ENCODE data around the gene PLBD2.

Gene PLBD2

GRCh38 chr12:113359133-113359938 is 949 bp downstream of the PLBD2 start:
- Histone ChIP-seq H3K9me3 (ENCODE audit: control insufficient read depth in 2 of 2, low read length in 2 of 2) (no peaks in the 10 kb centered on the region), H3K9ac (ENCODE audit: low read length in 2 of 2) (peak overlapping the region; percentile 70 to 85)

DNA sequence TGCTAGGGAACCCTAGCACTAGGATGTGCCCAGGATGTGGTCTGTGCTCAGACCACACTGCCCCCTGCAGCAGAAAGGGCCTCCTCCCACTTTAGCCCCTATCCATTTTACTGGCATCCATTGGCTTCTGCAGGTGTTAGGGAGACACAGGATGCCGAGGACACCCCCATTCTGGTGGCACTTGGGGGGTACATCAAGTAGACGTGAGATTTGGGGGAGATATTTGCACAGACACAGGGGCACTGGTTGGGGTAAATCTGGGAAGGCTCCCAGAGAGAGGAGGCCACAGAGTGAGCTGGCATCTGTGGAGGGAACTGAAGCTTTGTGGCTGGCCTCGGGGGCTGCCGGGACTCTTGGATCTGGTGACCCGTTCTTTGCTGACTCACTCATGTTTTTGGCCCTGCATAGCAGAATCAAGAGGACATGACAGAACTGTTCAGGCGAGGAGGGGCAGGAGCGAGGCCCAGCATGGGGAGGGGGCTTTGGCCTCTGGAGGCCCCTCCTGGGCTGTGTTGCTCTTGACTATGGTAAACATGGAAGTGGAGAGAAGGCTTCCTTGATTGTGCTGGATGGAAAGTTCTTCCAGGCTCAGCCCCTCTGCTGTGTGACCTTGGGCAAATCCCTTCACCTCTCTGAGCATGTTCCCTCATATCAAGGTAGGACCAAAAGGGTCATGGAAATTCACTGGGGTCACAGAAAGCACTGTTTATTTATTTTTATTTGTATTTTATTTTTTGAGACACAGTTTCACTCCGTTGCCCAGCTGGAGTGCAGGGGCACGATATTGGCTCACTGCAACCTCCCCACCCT is 1.8 kb downstream of the PLBD2 start:
- Histone ChIP-seq H3K27me3 (ENCODE audit: control insufficient read depth in 1 of 2, insufficient read depth in 2 of 2, low read length in 2 of 2) (no peaks in the 10 kb centered on the region), H3K9ac (ENCODE audit: low read length in 2 of 2) (no peak overlapping the region), H3K36me3 (ENCODE audit: control insufficient read depth in 2 of 2, insufficient read depth in 2 of 2, low read length in 2 of 2) (no peaks in the 10 kb centered on the region), H3K4me1 (ENCODE audit: control insufficient read depth, insufficient read depth, low read length) (peaks cover 21% of the 10 kb centered on the region), H3K9me3 (ENCODE audit: control insufficient read depth in 2 of 2, low read length in 2 of 2) (no peaks in the 10 kb centered on the region), H3K4me3 (ENCODE audit: low read length in 2 of 2) (peak overlapping the region in 1 of 2 donors; percentile 88), H3K27ac (ENCODE audit: low read length) (no peak overlapping the region)

More at GRCh38 chr12:113359133-113359938, 949 bp downstream of the PLBD2 start:
- peaks cover 21% of the 10 kb centered on the region for H3K4me1 ChIP-seq (ENCODE audit: control insufficient read depth, insufficient read depth, low read length)
- no peaks in the 10 kb centered on the region for H3K36me3 ChIP-seq (ENCODE audit: control insufficient read depth in 2 of 2, insufficient read depth in 2 of 2, low read length in 2 of 2)
- H3K4me3 ChIP-seq (ENCODE audit: low read length in 2 of 2) = peak overlapping the region; percentile 88 to 90
- no peaks in the 10 kb centered on the region for H3K27me3 ChIP-seq (ENCODE audit: control insufficient read depth in 1 of 2, insufficient read depth in 2 of 2, low read length in 2 of 2)
- H3K27ac ChIP-seq (ENCODE audit: low read length) = peak overlapping the region; percentile 71

- Histone ChIP-seq H3K9me3 (ENCODE audit: control insufficient read depth in 2 of 2, low read length in 2 of 2) (no peaks in the 10 kb centered on the region), H3K9ac (ENCODE audit: low read length in 2 of 2) (no peak overlapping the region), H3K27ac (ENCODE audit: low read length) (no peak overlapping the region), H3K27me3 (ENCODE audit: control insufficient read depth in 1 of 2, insufficient read depth in 2 of 2, low read length in 2 of 2) (no peaks in the 10 kb centered on the region), H3K4me1 (ENCODE audit: control insufficient read depth, insufficient read depth, low read length) (peaks cover 21% of the 10 kb centered on the region), H3K4me3 (ENCODE audit: low read length in 2 of 2) (no peak overlapping the region), H3K36me3 (ENCODE audit: control insufficient read depth in 2 of 2, insufficient read depth in 2 of 2, low read length in 2 of 2) (no peaks in the 10 kb centered on the region)
Measured at GRCh38 chr12:113361574-113362370, 3.4 kb downstream of the PLBD2 start.

DNA sequence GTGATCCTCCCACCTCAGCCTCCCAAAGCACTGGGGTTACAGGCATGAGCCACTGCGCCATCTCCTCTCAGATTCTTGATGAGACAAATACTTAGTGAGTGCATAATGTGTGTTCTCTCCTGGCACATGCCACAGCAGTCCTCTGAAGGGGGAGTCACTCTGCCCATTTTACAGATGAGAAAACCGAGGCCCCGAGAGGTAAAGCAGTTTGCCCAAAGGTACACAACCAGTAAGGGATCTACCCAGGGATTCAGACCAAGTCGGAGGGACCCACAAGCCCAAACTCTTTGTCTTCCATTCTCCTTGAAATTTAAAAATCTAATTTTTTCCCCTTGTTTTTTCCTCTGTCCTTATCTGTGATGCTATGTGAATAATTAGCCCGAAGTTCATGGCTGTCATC is 6.3 kb downstream of the PLBD2 start:
- Histone ChIP-seq H3K4me3 (ENCODE audit: low read length in 2 of 2) (no peak overlapping the region), H3K27me3 (ENCODE audit: control insufficient read depth in 1 of 2, insufficient read depth in 2 of 2, low read length in 2 of 2) (no peaks in the 10 kb centered on the region), H3K27ac (ENCODE audit: low read length) (no peak overlapping the region), H3K36me3 (ENCODE audit: control insufficient read depth in 2 of 2, insufficient read depth in 2 of 2, low read length in 2 of 2) (peaks cover 4 to 7% of the 10 kb centered on the region in 2 donors), H3K4me1 (ENCODE audit: control insufficient read depth, insufficient read depth, low read length) (peaks cover 7% of the 10 kb centered on the region), H3K9ac (ENCODE audit: low read length in 2 of 2) (no peak overlapping the region), H3K9me3 (ENCODE audit: control insufficient read depth in 2 of 2, low read length in 2 of 2) (no peaks in the 10 kb centered on the region)

- no peaks in the 10 kb centered on the region for H3K9me3 ChIP-seq (ENCODE audit: control insufficient read depth in 2 of 2, low read length in 2 of 2)
- H3K36me3 ChIP-seq (ENCODE audit: control insufficient read depth in 2 of 2, insufficient read depth in 2 of 2, low read length in 2 of 2) = peaks cover 7 to 10% of the 10 kb centered on the region in 2 donors
- H3K4me3 ChIP-seq (ENCODE audit: low read length in 2 of 2) = no peak overlapping the region
- no peaks in the 10 kb centered on the region for H3K27me3 ChIP-seq (ENCODE audit: control insufficient read depth in 1 of 2, insufficient read depth in 2 of 2, low read length in 2 of 2)
- H3K27ac ChIP-seq (ENCODE audit: low read length) = no peak overlapping the region
- H3K9ac ChIP-seq (ENCODE audit: low read length in 2 of 2) = no peak overlapping the region
- H3K4me1 ChIP-seq (ENCODE audit: control insufficient read depth, insufficient read depth, low read length) = no peaks in the 10 kb centered on the region
Measured at GRCh38 chr12:113365639-113366395, 7.4 kb downstream of the PLBD2 start.

DNA sequence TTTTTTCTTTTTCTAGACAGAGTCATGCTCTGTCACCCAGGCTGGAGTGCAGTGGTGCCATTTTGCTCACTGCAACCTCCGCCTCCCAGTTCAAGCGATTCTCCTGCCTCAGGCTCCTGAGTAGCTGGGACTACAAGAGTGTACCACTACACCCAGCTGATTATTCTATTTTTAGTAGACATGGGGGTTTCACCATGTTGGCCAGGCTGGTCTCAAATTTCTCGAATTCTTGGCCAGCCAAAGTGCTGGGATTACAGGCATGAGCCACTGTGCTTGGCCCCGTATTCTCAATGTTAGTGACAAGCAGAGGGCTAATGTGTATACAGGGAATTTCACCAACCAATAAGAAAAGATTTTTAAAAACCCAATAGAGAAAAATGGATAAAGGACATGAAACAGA is 8.4 kb downstream of the PLBD2 start:
- Histone ChIP-seq H3K27me3 (ENCODE audit: control insufficient read depth in 1 of 2, insufficient read depth in 2 of 2, low read length in 2 of 2) (no peaks in the 10 kb centered on the region), H3K27ac (ENCODE audit: low read length) (no peak overlapping the region), H3K9ac (ENCODE audit: low read length in 2 of 2) (no peak overlapping the region), H3K36me3 (ENCODE audit: control insufficient read depth in 2 of 2, insufficient read depth in 2 of 2, low read length in 2 of 2) (peaks cover 10 to 11% of the 10 kb centered on the region in 2 donors), H3K4me3 (ENCODE audit: low read length in 2 of 2) (no peak overlapping the region), H3K9me3 (ENCODE audit: control insufficient read depth in 2 of 2, low read length in 2 of 2) (no peaks in the 10 kb centered on the region), H3K4me1 (ENCODE audit: control insufficient read depth, insufficient read depth, low read length) (no peaks in the 10 kb centered on the region)

DNA sequence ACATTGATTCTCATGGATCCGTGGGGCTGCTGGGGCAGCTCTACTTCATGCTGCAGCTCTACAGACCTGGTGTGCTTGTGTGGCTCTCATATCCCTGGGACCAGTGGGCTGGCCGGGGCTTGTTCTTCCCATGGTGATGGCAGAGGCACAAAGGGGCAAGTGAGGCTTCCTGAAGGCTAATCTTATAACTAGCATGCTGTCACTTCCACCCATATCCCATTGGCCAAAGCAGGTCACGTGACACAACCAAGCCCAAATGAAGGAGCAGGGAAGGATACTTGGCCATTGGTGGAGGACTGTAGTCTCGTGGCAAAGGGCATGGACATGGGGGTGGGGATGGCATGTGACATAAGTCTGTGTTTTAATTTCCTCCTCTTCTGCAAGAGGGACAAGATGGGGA is 9.9 kb downstream of the PLBD2 start:
- Histone ChIP-seq H3K9ac (ENCODE audit: low read length in 2 of 2) (no peak overlapping the region), H3K27ac (ENCODE audit: low read length) (no peak overlapping the region), H3K27me3 (ENCODE audit: control insufficient read depth in 1 of 2, insufficient read depth in 2 of 2, low read length in 2 of 2) (no peaks in the 10 kb centered on the region), H3K36me3 (ENCODE audit: control insufficient read depth in 2 of 2, insufficient read depth in 2 of 2, low read length in 2 of 2) (peaks cover 11 to 18% of the 10 kb centered on the region in 2 donors), H3K4me1 (ENCODE audit: control insufficient read depth, insufficient read depth, low read length) (no peaks in the 10 kb centered on the region), H3K9me3 (ENCODE audit: control insufficient read depth in 2 of 2, low read length in 2 of 2) (no peaks in the 10 kb centered on the region), H3K4me3 (ENCODE audit: low read length in 2 of 2) (no peak overlapping the region)

DNA sequence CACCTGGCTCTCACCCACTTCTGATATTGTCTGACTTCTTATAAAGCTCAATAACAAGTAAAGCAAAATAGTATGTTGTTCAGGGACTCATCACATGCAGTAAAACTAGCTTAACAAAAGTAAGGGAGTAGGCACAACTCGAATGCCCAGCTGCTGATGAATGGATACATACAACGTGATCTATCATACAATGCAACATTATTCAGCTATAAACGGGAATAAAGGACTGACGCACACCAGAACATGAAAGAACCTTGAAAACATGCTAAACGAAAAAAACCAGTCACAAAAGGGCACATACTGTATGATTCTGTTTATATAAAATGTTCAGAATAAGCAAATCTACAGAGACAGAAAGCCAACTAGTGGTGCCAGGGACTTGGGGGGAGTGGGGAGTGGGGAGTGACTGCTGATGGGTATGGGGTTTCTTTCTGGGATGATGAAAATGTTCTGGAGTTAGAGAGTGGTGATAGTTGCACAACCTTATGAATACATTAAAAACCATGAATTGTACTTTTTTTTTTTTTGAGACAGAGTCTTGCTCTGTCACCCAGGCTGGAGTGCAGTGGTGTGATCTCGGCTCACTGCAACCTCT is 11.1 kb downstream of the PLBD2 start:
- Histone ChIP-seq H3K4me3 (ENCODE audit: low read length in 2 of 2) (no peak overlapping the region), H3K9ac (ENCODE audit: low read length in 2 of 2) (no peak overlapping the region), H3K4me1 (ENCODE audit: control insufficient read depth, insufficient read depth, low read length) (no peaks in the 10 kb centered on the region), H3K9me3 (ENCODE audit: control insufficient read depth in 2 of 2, low read length in 2 of 2) (no peaks in the 10 kb centered on the region), H3K36me3 (ENCODE audit: control insufficient read depth in 2 of 2, insufficient read depth in 2 of 2, low read length in 2 of 2) (peaks cover 17 to 23% of the 10 kb centered on the region in 2 donors), H3K27me3 (ENCODE audit: control insufficient read depth in 1 of 2, insufficient read depth in 2 of 2, low read length in 2 of 2) (no peaks in the 10 kb centered on the region), H3K27ac (ENCODE audit: low read length) (no peak overlapping the region)

GRCh38 chr12:113370923-113371682 is 12.7 kb downstream of the PLBD2 start:
- no peaks in the 10 kb centered on the region for H3K27me3 ChIP-seq (ENCODE audit: control insufficient read depth in 1 of 2, insufficient read depth in 2 of 2, low read length in 2 of 2)
- H3K9me3 ChIP-seq (ENCODE audit: control insufficient read depth in 2 of 2, low read length in 2 of 2) = no peaks in the 10 kb centered on the region
- H3K27ac ChIP-seq (ENCODE audit: low read length) = no peak overlapping the region
- no peaks in the 10 kb centered on the region for H3K4me1 ChIP-seq (ENCODE audit: control insufficient read depth, insufficient read depth, low read length)
- H3K4me3 ChIP-seq (ENCODE audit: low read length in 2 of 2) = no peak overlapping the region
- no peak overlapping the region for H3K9ac ChIP-seq (ENCODE audit: low read length in 2 of 2)
- peaks cover 22 to 31% of the 10 kb centered on the region in 2 donors for H3K36me3 ChIP-seq (ENCODE audit: control insufficient read depth in 2 of 2, insufficient read depth in 2 of 2, low read length in 2 of 2)
